Ovary (tissue), 9 donors: ENCODE measurements around the gene SYT3. TPM values are rescaled to one million over a fixed set of nuclear protein-coding genes. Genes with fewer than 3 reads are reported as not detected.
"Not testable (repeated sequence)": the region's sequence is repeated elsewhere in the genome, so short reads cannot be mapped to it uniquely, and the experiment has no call there.

ENCODE experiments used
- DNase-seq, 5 donors: peaks; one replicate each; pipeline ENCODE4 v3.0.0-alpha.2; 2019 to 2020
- H3K27ac ChIP-seq, 2 donors: fragments of 200-600 bp; one replicate each; pipeline versions ENCODE4 v1.5.1 to v1.8.0; 2019 to 2022
- H3K27me3 ChIP-seq: fragments of 200-600 bp; one replicate; pipeline ENCODE4 v1.8.0; 2022
- H3K36me3 ChIP-seq: fragments of 200-600 bp; sonication (generic); one replicate; pipeline ENCODE4 v1.5.1; 2019
- H3K4me1 ChIP-seq: one replicate; pipeline ENCODE4 v1.8.1; 2013; ENCODE audit warnings: mild to moderate bottlenecking, moderate library complexity; ENCODE audit not compliant: insufficient read depth
- H3K4me3 ChIP-seq: fragments of 200-600 bp; sonication (generic); one replicate; pipeline ENCODE4 v1.5.1; 2017
- H3K9me3 ChIP-seq, 2 donors: fragments of 200-600 bp in 1 of 2; sonication (generic) in 1 of 2; one replicate each; pipeline versions ENCODE4 v1.5.1 to v1.8.1; 2013 to 2019; ENCODE audit warnings: mild to moderate bottlenecking in 1 of 2, moderate library complexity in 1 of 2
- CTCF ChIP-seq, 3 donors: fragments of 450-650 bp in 2 of 3; fragments of 200-600 bp in 1 of 3; IDR thresholded peaks; one replicate each; pipeline versions ENCODE4 v1.5.1 to v1.8.0; 2016 to 2022; ENCODE audit warnings: antibody characterized with exemption in 3 of 3, mild to moderate bottlenecking in 1 of 3
- EP300 ChIP-seq: sonication (generic); formaldehyde crosslinking; IDR thresholded peaks from one replicate; pipeline ENCODE4 v1.6.1; 2017; ENCODE audit warnings: antibody characterized with exemption
- POLR2A ChIP-seq: fragments of 450-650 bp; IDR thresholded peaks from one replicate; pipeline ENCODE4 v1.6.1; 2017; ENCODE audit warnings: antibody characterized with exemption, mild to moderate bottlenecking, moderate library complexity
- WGBS, 3 donors: extraction: QIAGEN DNeasy Blood & Tissue Kit in 1 of 3; methylation state at CpG; one replicate each; pipeline versions ENCODE4 v1.1.5 to v1.1.7; 2013 to 2017; 5-methylcytosine and 5-hydroxymethylcytosine counted together
- intact Hi-C, 4 donors: fragments of 100-400 bp; cut with DNase I; formaldehyde crosslinking; loops; one replicate each; pipeline versions ENCODE4 v1.11.0 to v1.15.1; 2022 to 2023
- polyA plus RNA-seq, 2 donors: library from polyadenylated mRNA; stranded (reverse); fragments of 200-250 nt in 1 of 2; fragments of 350-450 nt in 1 of 2; fragmentation: Illumina TruSeq in 1 of 2; extraction: RNeasy Lipid Tissue Mini Kit (QIAGEN cat#74804) in 1 of 2; gene quantifications; one replicate each; pipeline ENCODE4 v1.2.3, GENCODE V29; 2013 to 2014
- total RNA-seq, 7 donors: library from RNA; depleted of rRNA in 2 of 7; stranded (reverse); fragments of >200 nt in 2 of 7; fragmentation: NEBNext Ultra II Directional in 3 of 7; extraction: Animal tissue kit (Norgen Biotek cat#: 25700) in 3 of 7; gene quantifications; one replicate each; pipeline versions ENCODE4 v1.1.0 to v1.2.4, GENCODE V29; 2016 to 2023
- donor health status: DM: no; HTN: no; CAD: no; lungs with moderate emphysema.
- donor health status: DM: no; HTN: no; CAD: no.
- donor health status: Bipolar disorder and iron deficiency.
- donor health status: DM: yes; HTN: yes; CAD: no.
- donor health status: DM: no; HTN: no; CAD: no.
- donor health status: DM: yes; HTN: yes; CAD: no.

SYT3 gene
- total and polyA plus RNA-seq, 9 donors, result 0.08 to 0.32 (median 0.10) TPM; not detected in 6

GRCh38 chr19:50599427-50599826, 40.3 kb downstream of the SYT3 start:
- no peaks in the 10 kb centered on the region for H3K9me3 ChIP-seq
- intact Hi-C loops, result no loop called here
- H3K36me3 ChIP-seq, result no peaks in the 10 kb centered on the region
- H3K4me1 ChIP-seq, result no peaks in the 10 kb centered on the region
- no peaks in the 10 kb centered on the region for H3K27me3 ChIP-seq
- no peak overlapping the region for H3K4me3 ChIP-seq
- 77 to 85% (median 81%) methylated on average over 9 of the region's 9 CpGs for WGBS, 3 donors
- no peak overlapping the region for H3K27ac ChIP-seq
- DNase-seq, result no peak
- no peak for TF ChIP-seq POLR2A
- TF ChIP-seq CTCF (IDR thresholded peaks at IDR 0.05), result no peak
- TF ChIP-seq EP300, result no peak

GRCh38 chr19:50590191-50590590, 49.5 kb downstream of the SYT3 start:
- no peak for DNase-seq
- intact Hi-C loops, result no loop called here
- H3K4me3 ChIP-seq, result no peak overlapping the region
- WGBS, 3 donors, result 61 to 65% (median 64%) methylated on average over 3 of the region's 3 CpGs
- TF ChIP-seq EP300, result no peak
- no peak for TF ChIP-seq CTCF (IDR thresholded peaks at IDR 0.05)
- no peak for TF ChIP-seq POLR2A
- no peaks in the 10 kb centered on the region for H3K27me3 ChIP-seq
- no peaks in the 10 kb centered on the region for H3K4me1 ChIP-seq
- H3K27ac ChIP-seq, result no peak overlapping the region
- H3K36me3 ChIP-seq, result no peaks in the 10 kb centered on the region
- no peaks in the 10 kb centered on the region for H3K9me3 ChIP-seq

- H3K27ac ChIP-seq, H3K4me1 ChIP-seq, DNase-seq, H3K4me3 ChIP-seq, H3K27me3 ChIP-seq, H3K9me3 ChIP-seq, H3K36me3 ChIP-seq, intact Hi-C loops: not testable (repeated sequence)
- WGBS, 3 donors, result 81 to 82% (median 82%) methylated on average over 22 to 24 of the region's 24 CpGs
These were observed 57.7 kb downstream of the SYT3 start for GRCh38 chr19:50581795-50582660.

GRCh38 chr19:50580970-50581634, 58.6 kb downstream of the SYT3 start:
- Histone ChIP-seq H3K9me3 (no peaks in the 10 kb centered on the region), H3K4me1 (no peaks in the 10 kb centered on the region), H3K27me3 (no peaks in the 10 kb centered on the region), H3K4me3 (no peak overlapping the region), H3K36me3 (no peaks in the 10 kb centered on the region), H3K27ac (no peak overlapping the region)
- 72 to 81% (median 75%) methylated on average over 13 of the region's 13 CpGs for WGBS, 3 donors
- TF ChIP-seq CTCF (IDR thresholded peaks at IDR 0.05) (no peak), EP300 (no peak), POLR2A (no peak)
- no peak for DNase-seq
- intact Hi-C loops, result no loop called here

- Histone ChIP-seq H3K27me3 (no peaks in the 10 kb centered on the region), H3K27ac (no peak overlapping the region), H3K9me3 (no peaks in the 10 kb centered on the region), H3K36me3 (no peaks in the 10 kb centered on the region), H3K4me3 (no peak overlapping the region), H3K4me1 (no peaks in the 10 kb centered on the region)
- TF ChIP-seq POLR2A, result no peak
- TF ChIP-seq EP300, result no peak
- no peak for TF ChIP-seq CTCF (IDR thresholded peaks at IDR 0.05)
- DNase-seq, result no peak
- 85 to 93% (median 88%) methylated on average over 6 of the region's 6 CpGs for WGBS, 3 donors
- intact Hi-C loops, result no loop called here
These were observed 59.4 kb downstream of the SYT3 start for GRCh38 chr19:50580240-50580639.

GRCh38 chr19:50576769-50577168, 62.9 kb downstream of the SYT3 start:
- H3K27me3 ChIP-seq, intact Hi-C loops, H3K27ac ChIP-seq, H3K4me1 ChIP-seq, H3K4me3 ChIP-seq, H3K36me3 ChIP-seq, DNase-seq, H3K9me3 ChIP-seq: not testable (repeated sequence)
- WGBS, 3 donors, result 81 to 91% methylated on average over 3 of the region's 3 CpGs; no CpG with 5 or more reads in 1 of the 3 donors
